CD14-positive monocyte (primary cell): ENCODE data around the gene CCT8L2. TPM values are rescaled to one million over a fixed set of nuclear protein-coding genes. Genes with fewer than 3 reads are reported as not detected.
"Not testable (repeated sequence)": the region's sequence is repeated elsewhere in the genome, so short reads cannot be mapped to it uniquely, and the experiment has no call there.

Experiments used
- DNase-seq, 3 donors: peaks; one replicate each; pipeline ENCODE4 v3.0.0-alpha.2; 2011 to 2022
- H2AFZ ChIP-seq: 2 replicates; pipeline ENCODE4 v1.6.0; 2012; ENCODE audit warnings: mild to moderate bottlenecking, low read depth, low read length, inconsistent platforms; ENCODE audit not compliant: insufficient read depth, poor library complexity, severe bottlenecking
- H3K27ac ChIP-seq, 2 donors: 1 replicate in 1 of 2; 2 replicates in 1 of 2; pipeline ENCODE4 v1.5.1; 2012 to 2013; ENCODE audit warnings: low read length in 2 of 2, control low read depth in 1 of 2, inconsistent platforms in 1 of 2, low read depth in 1 of 2, mild to moderate bottlenecking in 1 of 2
- H3K27me3 ChIP-seq, 2 donors: one replicate each; pipeline versions ENCODE4 v1.6.0 to v1.6.1; 2011 to 2013; ENCODE audit warnings: low read length in 2 of 2; ENCODE audit not compliant: control insufficient read depth in 2 of 2, insufficient read depth in 2 of 2
- H3K36me3 ChIP-seq, 2 donors: replicated peaks in 1 of 2; 1 replicate in 1 of 2; 2 replicates in 1 of 2; pipeline versions ENCODE4 v1.5.1 to v1.6.1; 2012 to 2013; ENCODE audit warnings: low read length in 2 of 2, control low read depth in 1 of 2, inconsistent platforms in 1 of 2, mild to moderate bottlenecking in 1 of 2; ENCODE audit not compliant: insufficient read depth in 2 of 2, control insufficient read depth in 1 of 2
- H3K4me1 ChIP-seq, 2 donors: 1 replicate in 1 of 2; 2 replicates in 1 of 2; pipeline versions ENCODE4 v1.5.1 to v1.6.1; 2012 to 2013; ENCODE audit warnings: low read length in 2 of 2, control low read depth in 1 of 2, inconsistent platforms in 1 of 2, mild to moderate bottlenecking in 1 of 2, moderate library complexity in 1 of 2; ENCODE audit not compliant: insufficient read depth in 2 of 2, control insufficient read depth in 1 of 2
- H3K4me2 ChIP-seq: replicated peaks from 2 replicates; pipeline ENCODE3; 2012; ENCODE audit warnings: low read length, moderate library complexity, mild to moderate bottlenecking; ENCODE audit not compliant: poor library complexity, severe bottlenecking; ENCODE audit errors: extremely low read depth
- H3K4me3 ChIP-seq, 3 experiments: fragments of 200-600 bp in 1 of 3; sonication (generic) in 1 of 3; replicated peaks in 1 of 3; 1 replicate in 2 of 3; 2 replicates in 1 of 3; pipeline ENCODE4 v1.5.1; 2011 to 2013; ENCODE audit warnings: low read length in 3 of 3, mild to moderate bottlenecking in 3 of 3, control low read depth in 2 of 3, low read depth in 2 of 3, inconsistent platforms in 1 of 3, moderate library complexity in 1 of 3
- H3K79me2 ChIP-seq: 2 replicates; pipeline ENCODE4 v1.6.0; 2012; ENCODE audit warnings: mild to moderate bottlenecking, control low read depth, inconsistent platforms, low read length, moderate library complexity; ENCODE audit not compliant: insufficient read depth
- H3K9ac ChIP-seq: 2 replicates; pipeline ENCODE4 v1.6.0; 2017; ENCODE audit warnings: low read length, mild to moderate bottlenecking; ENCODE audit not compliant: insufficient read depth, poor library complexity, severe bottlenecking
- H3K9me3 ChIP-seq, 2 donors: replicated peaks in 1 of 2; 1 replicate in 1 of 2; 2 replicates in 1 of 2; pipeline versions ENCODE4 v1.5.1 to v1.6.1; 2012 to 2013; ENCODE audit warnings: low read length in 2 of 2, control low read depth in 1 of 2; ENCODE audit not compliant: control insufficient read depth in 1 of 2, insufficient read depth in 1 of 2
- H4K20me1 ChIP-seq: 2 replicates; pipeline ENCODE4 v1.6.0; 2012; ENCODE audit warnings: mild to moderate bottlenecking, low read length, control low read depth, moderate library complexity; ENCODE audit not compliant: insufficient read depth
- H3K27ac Mint-ChIP-seq, 7 donors: one replicate each; pipeline ENCODE4 v1.8.0; 2020; ENCODE audit warnings: mild to moderate bottlenecking in 7 of 7, mixed read lengths in 7 of 7, moderate library complexity in 6 of 7, inconsistent platforms in 2 of 7
- H3K27me3 Mint-ChIP-seq, 3 donors: one replicate each; pipeline ENCODE4 v1.8.0; 2021 to 2022; ENCODE audit warnings: low read depth in 3 of 3, mild to moderate bottlenecking in 3 of 3, mixed read lengths in 3 of 3, moderate library complexity in 3 of 3, inconsistent platforms in 1 of 3
- H3K36me3 Mint-ChIP-seq, 2 donors: one replicate each; pipeline ENCODE4 v1.8.0; 2020; ENCODE audit warnings: mixed read lengths in 2 of 2, inconsistent platforms in 1 of 2, mild to moderate bottlenecking in 1 of 2
- H3K4me1 Mint-ChIP-seq: one replicate; pipeline ENCODE4 v1.8.0; 2020; ENCODE audit warnings: mild to moderate bottlenecking, mixed read lengths
- H3K4me3 Mint-ChIP-seq, 2 donors: one replicate each; pipeline ENCODE4 v1.8.0; 2020; ENCODE audit warnings: mild to moderate bottlenecking in 2 of 2, mixed read lengths in 2 of 2, moderate library complexity in 1 of 2
- H3K9me3 Mint-ChIP-seq, 7 donors: one replicate each; pipeline ENCODE4 v1.8.0; 2020 to 2022; ENCODE audit warnings: mixed read lengths in 7 of 7, mild to moderate bottlenecking in 6 of 7, moderate library complexity in 6 of 7, inconsistent platforms in 2 of 7
- CTCF ChIP-seq: fragments of 200-600 bp; IDR thresholded peaks from one replicate; pipeline ENCODE4 v1.8.0; 2022; ENCODE audit warnings: antibody characterized with exemption, mild to moderate bottlenecking
- WGBS: methylation state at CpG from one replicate; pipeline ENCODE4 v1.1.5; 2013; ENCODE audit warnings: missing lambda C conversion rate; ENCODE audit not compliant: insufficient coverage; 5-methylcytosine and 5-hydroxymethylcytosine counted together
- intact Hi-C, 2 donors: fragments of 100-400 bp; cut with micrococcal nuclease; formaldehyde crosslinking; loops; one replicate each; pipeline versions ENCODE4 v1.15.0 to v1.15.1; 2023
- polyA plus RNA-seq, 3 donors: library from polyadenylated mRNA; depleted of rRNA in 1 of 3; unstranded in 2 of 3; stranded (reverse) in 1 of 3; fragments of 300-500 nt in 2 of 3; fragments of >200 nt in 1 of 3; fragmentation: Illumina TruSeq in 2 of 3; gene quantifications; 1 replicate in 2 of 3; 2 replicates in 1 of 3; pipeline ENCODE4 v1.2.3, GENCODE V29; 2012 to 2021

Gene CCT8L2
- polyA plus RNA-seq, 3 donors, result not detected

GRCh38 chr22:16595251-16595650, 2.6 kb upstream of the CCT8L2 start:
- intact Hi-C loops, H3K4me1 ChIP-seq, H3K27ac Mint-ChIP-seq: not testable (repeated sequence)

GRCh38 chr22:16594026-16594425, 1.4 kb upstream of the CCT8L2 start:
- no peaks in the 10 kb centered on the region for H3K79me2 ChIP-seq
- Mint-ChIP-seq H3K27me3 (peaks cover 19 to 42% (median 22%) of the 10 kb centered on the region in 3 donors), H3K36me3 (no peaks in the 10 kb centered on the region), H3K9me3 (peaks cover 0 to 10% (median 3%) of the 10 kb centered on the region in 7 donors), H3K4me3 (no peak overlapping the region), H3K4me1 (no peaks in the 10 kb centered on the region), H3K27ac (no peak overlapping the region)
- no peak overlapping the region for H3K27ac ChIP-seq
- no peak overlapping the region for H2AFZ ChIP-seq
- peaks cover 0 to 8% of the 10 kb centered on the region in 2 donors for H3K27me3 ChIP-seq
- H3K36me3 ChIP-seq, result no peaks in the 10 kb centered on the region
- no peaks in the 10 kb centered on the region for H4K20me1 ChIP-seq
- H3K4me2 ChIP-seq, result no peak overlapping the region
- no peak overlapping the region for H3K4me3 ChIP-seq
- no peaks in the 10 kb centered on the region for H3K4me1 ChIP-seq
- intact Hi-C loops, result no loop called here
- no peak for DNase-seq
- no peak for TF ChIP-seq CTCF
- H3K9ac ChIP-seq, result no peak overlapping the region
- H3K9me3 ChIP-seq, result no peaks in the 10 kb centered on the region
- WGBS, result 67% methylated on average over 2 of the region's 4 CpGs

More at GRCh38 chr22:16595251-16595650, 2.6 kb upstream of the CCT8L2 start:
- not testable (repeated sequence) for H3K9me3 ChIP-seq, H3K4me2 ChIP-seq, H3K4me1 Mint-ChIP-seq, DNase-seq, H2AFZ ChIP-seq, H3K36me3 ChIP-seq, H3K4me3 Mint-ChIP-seq, H3K36me3 Mint-ChIP-seq, H3K79me2 ChIP-seq, H3K4me3 ChIP-seq, H4K20me1 ChIP-seq, H3K9ac ChIP-seq, H3K27ac ChIP-seq
- Mint-ChIP-seq H3K9me3 (peaks cover 0 to 14% (median 3%) of the 10 kb centered on the region in 7 donors), H3K27me3 (peaks cover 27 to 53% (median 32%) of the 10 kb centered on the region in 3 donors)
- peaks cover 11 to 20% of the 10 kb centered on the region in 2 donors for H3K27me3 ChIP-seq
- WGBS, result no CpG with 5 or more reads among the region's 8 CpGs

DNA sequence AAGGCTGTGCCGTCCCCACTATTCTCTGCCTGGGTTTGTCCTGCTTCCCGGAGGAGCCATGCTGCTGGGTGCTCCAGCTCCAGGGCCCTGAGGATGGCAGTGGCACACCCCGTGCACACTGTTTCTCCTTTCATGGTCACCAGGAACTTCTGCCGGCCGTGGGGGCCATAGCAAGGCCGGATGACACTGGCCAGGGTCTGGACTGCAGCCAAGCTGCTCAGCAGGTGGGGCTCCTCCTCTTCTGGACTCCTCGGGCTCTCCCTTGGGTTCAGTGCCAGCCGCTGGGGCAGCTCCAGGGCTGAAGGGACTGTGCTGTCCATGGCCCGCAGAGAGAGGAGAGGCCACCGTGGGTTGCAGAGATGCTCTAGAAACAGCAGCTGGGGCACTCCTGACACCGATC, 379 bp downstream of the CCT8L2 start:
- H3K27ac ChIP-seq, intact Hi-C loops, DNase-seq, H3K4me1 Mint-ChIP-seq, H3K4me1 ChIP-seq, H4K20me1 ChIP-seq, H3K9me3 Mint-ChIP-seq, H3K4me3 Mint-ChIP-seq, H3K27me3 ChIP-seq, H3K4me2 ChIP-seq, H3K36me3 Mint-ChIP-seq, H3K4me3 ChIP-seq, H3K27ac Mint-ChIP-seq, H3K36me3 ChIP-seq, H3K9ac ChIP-seq, H3K79me2 ChIP-seq, H2AFZ ChIP-seq, H3K9me3 ChIP-seq: not testable (repeated sequence)
- H3K27me3 Mint-ChIP-seq, result peaks cover 5 to 24% (median 10%) of the 10 kb centered on the region in 3 donors
- WGBS, result 92% methylated on average over 11 of the region's 11 CpGs

GRCh38 chr22:16591136-16591535, 1.5 kb downstream of the CCT8L2 start:
- H3K4me1 Mint-ChIP-seq, H3K9ac ChIP-seq, H3K27ac ChIP-seq, H3K9me3 ChIP-seq, H3K4me3 ChIP-seq, H3K4me3 Mint-ChIP-seq, intact Hi-C loops, H3K79me2 ChIP-seq, DNase-seq, H3K36me3 Mint-ChIP-seq, H3K9me3 Mint-ChIP-seq, H3K4me2 ChIP-seq, H3K27ac Mint-ChIP-seq, H3K4me1 ChIP-seq, H3K27me3 ChIP-seq, H2AFZ ChIP-seq, H3K36me3 ChIP-seq, H4K20me1 ChIP-seq: not testable (repeated sequence)
- WGBS, result 80% methylated on average over 1 of the region's 4 CpGs
- peaks cover 1 to 14% (median 9%) of the 10 kb centered on the region in 3 donors for H3K27me3 Mint-ChIP-seq
